Cardiac fibroblast (primary cell): Measurements from ENCODE around the gene HSBP1L1.
"Not testable (repeated sequence)": the region's sequence is repeated elsewhere in the genome, so short reads cannot be mapped to it uniquely, and the experiment has no call there.

Experiments
- DNase-seq, 2 donors: peaks; one replicate each; pipeline versions ENCODE4 v3.0.0 to v3.0.0-alpha.2; 2010; ENCODE audit warnings: low read depth in 2 of 2
- H3K4me3 ChIP-seq, 2 donors: replicated peaks in 1 of 2; 1 replicate in 1 of 2; 2 replicates in 1 of 2; pipeline ENCODE4 v1.5.1; 2011; ENCODE audit warnings: low read depth in 2 of 2, low read length in 2 of 2, mild to moderate bottlenecking in 2 of 2, moderate library complexity in 1 of 2
- TF ChIP-seq, protein P1 (sequence below): IDR thresholded peaks from one replicate; pipeline ENCODE4 v1.5.1; 2011; ENCODE audit warnings: low read depth, mild to moderate bottlenecking, low read length, inconsistent platforms

The HSBP1L1 gene

GRCh38 chr18:79953971-79954651 lies 10.3 kb upstream of the HSBP1L1 start:
- DNase-seq: no peak
- TF ChIP-seq, protein P1, sequence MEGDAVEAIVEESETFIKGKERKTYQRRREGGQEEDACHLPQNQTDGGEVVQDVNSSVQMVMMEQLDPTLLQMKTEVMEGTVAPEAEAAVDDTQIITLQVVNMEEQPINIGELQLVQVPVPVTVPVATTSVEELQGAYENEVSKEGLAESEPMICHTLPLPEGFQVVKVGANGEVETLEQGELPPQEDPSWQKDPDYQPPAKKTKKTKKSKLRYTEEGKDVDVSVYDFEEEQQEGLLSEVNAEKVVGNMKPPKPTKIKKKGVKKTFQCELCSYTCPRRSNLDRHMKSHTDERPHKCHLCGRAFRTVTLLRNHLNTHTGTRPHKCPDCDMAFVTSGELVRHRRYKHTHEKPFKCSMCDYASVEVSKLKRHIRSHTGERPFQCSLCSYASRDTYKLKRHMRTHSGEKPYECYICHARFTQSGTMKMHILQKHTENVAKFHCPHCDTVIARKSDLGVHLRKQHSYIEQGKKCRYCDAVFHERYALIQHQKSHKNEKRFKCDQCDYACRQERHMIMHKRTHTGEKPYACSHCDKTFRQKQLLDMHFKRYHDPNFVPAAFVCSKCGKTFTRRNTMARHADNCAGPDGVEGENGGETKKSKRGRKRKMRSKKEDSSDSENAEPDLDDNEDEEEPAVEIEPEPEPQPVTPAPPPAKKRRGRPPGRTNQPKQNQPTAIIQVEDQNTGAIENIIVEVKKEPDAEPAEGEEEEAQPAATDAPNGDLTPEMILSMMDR: no peak
- H3K4me3 ChIP-seq: no peak overlapping the region

DNA sequence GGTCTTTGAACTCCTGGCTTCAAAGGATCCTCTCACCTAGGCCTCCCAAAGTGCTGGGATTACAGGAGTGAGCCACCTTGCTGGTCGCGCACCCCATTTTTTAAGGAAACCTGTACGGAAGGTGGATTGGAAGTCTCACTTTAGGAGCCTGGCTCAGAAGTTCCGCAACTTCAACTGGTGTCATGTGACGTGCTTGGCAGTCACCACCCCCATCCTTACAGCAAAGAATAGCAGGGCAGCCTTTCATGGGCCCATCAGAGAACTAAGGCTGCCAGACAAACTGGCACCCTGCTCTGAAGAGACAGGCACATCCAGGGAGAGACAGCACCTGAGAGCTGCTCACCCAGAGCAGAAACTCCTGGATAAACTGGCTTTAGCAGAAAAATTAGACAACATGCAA lies 9.7 kb upstream of the HSBP1L1 start:
- TF ChIP-seq, protein P1: no peak
- DNase-seq: no peak
- no peak overlapping the region for H3K4me3 ChIP-seq

DNA sequence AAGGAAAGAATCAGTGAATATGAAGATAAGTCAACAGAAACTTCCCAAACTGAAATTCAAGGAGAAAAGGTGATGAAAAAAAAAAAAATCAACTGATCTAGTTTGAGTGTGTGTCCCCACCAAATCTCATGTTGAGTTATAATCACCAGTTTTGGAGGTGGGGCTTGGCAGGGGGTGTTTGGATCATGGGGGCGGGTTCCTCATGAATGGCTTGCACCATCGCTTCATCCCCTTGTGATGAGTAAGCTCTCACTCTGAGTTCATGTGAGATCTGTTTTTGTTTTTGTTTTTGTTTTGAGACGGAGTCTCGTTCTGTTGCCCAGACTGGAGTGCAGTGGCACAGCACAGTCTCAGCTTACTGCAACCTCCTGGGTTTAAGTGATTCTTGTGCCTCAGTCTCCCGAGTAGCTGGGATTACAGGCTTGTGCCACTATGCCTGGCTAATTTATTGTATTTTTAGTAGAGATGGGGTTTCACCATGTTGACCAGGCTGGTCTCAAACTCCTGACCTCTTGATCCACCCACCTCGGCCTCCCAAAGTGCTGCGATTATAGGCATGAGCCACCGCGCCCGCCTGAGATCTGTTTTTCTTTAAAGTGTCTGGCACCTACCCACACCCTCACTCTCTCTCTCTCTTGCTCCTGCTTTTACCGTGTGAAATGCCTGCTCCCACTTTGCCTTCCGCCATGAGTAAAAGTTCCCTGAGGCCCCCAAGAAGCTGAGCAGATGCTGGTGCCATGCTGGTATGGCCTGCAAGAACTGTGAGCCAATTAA lies 9.0 kb upstream of the HSBP1L1 start:
- TF ChIP-seq, protein P1: no peak
- no peak overlapping the region for H3K4me3 ChIP-seq
- peak; percentile 23 to 29 for DNase-seq

DNA sequence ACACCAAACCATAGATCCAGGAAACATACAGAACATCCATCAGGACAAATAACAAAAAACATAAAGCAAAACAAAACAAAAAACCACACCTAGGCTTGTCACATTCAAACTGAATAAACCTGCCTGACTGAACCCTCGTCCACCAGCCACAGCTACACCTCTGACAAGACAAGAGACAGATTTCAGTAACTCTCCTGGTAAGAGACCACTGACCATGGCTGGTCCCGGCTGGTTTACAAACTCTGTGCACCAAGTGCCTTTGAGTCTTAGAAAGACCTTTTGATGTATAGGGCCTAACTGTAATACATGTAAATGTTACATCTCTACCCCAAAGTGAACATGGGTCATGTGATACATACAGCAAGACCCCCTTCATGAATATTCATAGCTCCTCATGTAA lies 8.2 kb upstream of the HSBP1L1 start:
- no peak overlapping the region for H3K4me3 ChIP-seq
- DNase-seq: no peak
- TF ChIP-seq, protein P1: no peak

DNA sequence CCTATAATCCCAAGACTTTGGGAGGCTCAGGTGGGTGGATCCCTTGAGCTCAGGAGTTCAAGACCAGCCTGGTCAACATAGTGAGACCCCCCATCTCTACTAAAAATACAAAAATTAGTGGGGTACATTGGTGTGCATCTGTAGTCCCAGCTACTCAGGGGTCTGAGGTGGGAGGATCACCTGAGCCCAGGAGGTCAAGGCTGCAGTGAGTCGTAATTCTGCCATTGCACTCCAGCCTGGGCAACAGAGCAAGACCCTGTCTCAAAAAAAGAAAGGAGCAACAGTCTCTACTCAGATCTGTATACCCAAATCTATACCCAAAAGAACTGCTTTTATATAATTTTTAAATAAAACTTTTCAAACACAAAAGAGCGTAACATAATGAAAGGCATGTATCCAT lies 5.5 kb upstream of the HSBP1L1 start:
- TF ChIP-seq, protein P1: no peak
- DNase-seq: no peak
- H3K4me3 ChIP-seq: no peak overlapping the region

GRCh38 chr18:79960161-79960801 lies 4.2 kb upstream of the HSBP1L1 start:
- not testable (repeated sequence) for H3K4me3 ChIP-seq
- DNase-seq: peak; percentile 33 to 52

GRCh38 chr18:79960921-79961526 lies 3.4 kb upstream of the HSBP1L1 start:
- no peak overlapping the region for H3K4me3 ChIP-seq
- DNase-seq: no peak
- TF ChIP-seq, protein P1: no peak
